Activated T-cell treated with anti-CD3 and anti-CD28 coated beads for 1 hour (primary cell): ENCODE measurements around the gene ATP13A2.
"Not testable (repeated sequence)": the region's sequence is repeated elsewhere in the genome, so short reads cannot be mapped to it uniquely, and the experiment has no call there.

Experiments used
- DNase-seq: peaks from one replicate; pipeline ENCODE4 v3.0.0-alpha.2; 2020; ENCODE audit warnings: low read depth

Gene ATP13A2

GRCh38 chr1:16961297-16962133 is 50.2 kb downstream of the ATP13A2 start:
- DNase-seq: no peak

- peak; percentile 65 for DNase-seq
Observed at GRCh38 chr1:16960560-16961296, 51.0 kb downstream of the ATP13A2 start.

- DNase-seq: no peak
Observed at GRCh38 chr1:16958475-16958874, 53.3 kb downstream of the ATP13A2 start.

- no peak for DNase-seq
Observed at GRCh38 chr1:16957731-16958130, 54.0 kb downstream of the ATP13A2 start.

GRCh38 chr1:16956775-16957174 is 55.0 kb downstream of the ATP13A2 start:
- DNase-seq: no peak

GRCh38 chr1:16955186-16955585 is 56.5 kb downstream of the ATP13A2 start:
- no peak for DNase-seq

GRCh38 chr1:16954579-16954978 is 57.1 kb downstream of the ATP13A2 start:
- no peak for DNase-seq

- not testable (repeated sequence) for DNase-seq
Observed at GRCh38 chr1:16952376-16952775, 59.4 kb downstream of the ATP13A2 start.

- not testable (repeated sequence) for DNase-seq
Observed at GRCh38 chr1:16949026-16949425, 62.7 kb downstream of the ATP13A2 start.

GRCh38 chr1:16948282-16948891 is 63.3 kb downstream of the ATP13A2 start:
- not testable (repeated sequence) for DNase-seq

GRCh38 chr1:16946646-16947045 is 65.1 kb downstream of the ATP13A2 start:
- DNase-seq: no peak

GRCh38 chr1:16946185-16946584 is 65.5 kb downstream of the ATP13A2 start:
- DNase-seq: not testable (repeated sequence)

- DNase-seq: not testable (repeated sequence)
Observed at GRCh38 chr1:16945512-16945911, 66.2 kb downstream of the ATP13A2 start.

GRCh38 chr1:16944038-16944437 is 67.7 kb downstream of the ATP13A2 start:
- DNase-seq: no peak

GRCh38 chr1:16939386-16940180 is 72.1 kb downstream of the ATP13A2 start:
- DNase-seq: not testable (repeated sequence)

GRCh38 chr1:16938351-16939321 is 73.1 kb downstream of the ATP13A2 start:
- DNase-seq: no peak

GRCh38 chr1:16936580-16936979 is 75.1 kb downstream of the ATP13A2 start:
- not testable (repeated sequence) for DNase-seq
